ENCODE measurements around the gene S100A6.

The S100A6 gene

GRCh38 chr1:153545067-153546055, 9.6 kb upstream of the S100A6 start, which contains the start of gene S100A4:
TSS of gene S100A4 (minus strand) at chr1:153545806. CDS start at chr1:153544794, 1,012 bp downstream.
- DNase-seq: peak; percentile 94

- DNase-seq: no peak
Observed at GRCh38 chr1:153544453-153545066, 8.8 kb upstream of the S100A6 start.

DNA sequence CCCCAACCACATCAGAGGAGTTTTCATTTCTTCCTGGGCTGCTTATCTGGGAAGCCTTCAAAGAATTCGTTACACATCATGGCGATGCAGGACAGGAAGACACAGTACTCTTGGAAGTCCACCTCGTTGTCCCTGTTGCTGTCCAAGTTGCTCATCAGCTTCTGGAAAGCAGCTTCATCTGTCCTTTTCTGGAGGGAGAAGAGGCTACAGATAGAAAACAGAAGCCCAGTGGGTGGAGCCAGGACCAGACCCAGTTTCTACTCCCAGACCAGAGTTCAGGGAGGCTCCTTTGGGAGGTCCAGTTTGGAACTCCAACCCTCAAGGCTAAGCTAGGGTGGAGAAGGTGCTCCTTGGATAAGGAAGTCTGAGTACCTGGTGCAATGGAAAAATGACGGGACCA, 7.9 kb upstream of the S100A6 start:
- DNase-seq: no peak

GRCh38 chr1:153542956-153543711, 7.3 kb upstream of the S100A6 start:
- DNase-seq: no peak

GRCh38 chr1:153541641-153542590, 6.1 kb upstream of the S100A6 start:
- no peak for DNase-seq

GRCh38 chr1:153540394-153541361, 4.9 kb upstream of the S100A6 start, which contains the start of gene S100A5:
TSS of gene S100A5 (minus strand) at chr1:153540934. CDS start at chr1:153540191, 743 bp downstream.
- DNase-seq: peak; percentile 64

DNA sequence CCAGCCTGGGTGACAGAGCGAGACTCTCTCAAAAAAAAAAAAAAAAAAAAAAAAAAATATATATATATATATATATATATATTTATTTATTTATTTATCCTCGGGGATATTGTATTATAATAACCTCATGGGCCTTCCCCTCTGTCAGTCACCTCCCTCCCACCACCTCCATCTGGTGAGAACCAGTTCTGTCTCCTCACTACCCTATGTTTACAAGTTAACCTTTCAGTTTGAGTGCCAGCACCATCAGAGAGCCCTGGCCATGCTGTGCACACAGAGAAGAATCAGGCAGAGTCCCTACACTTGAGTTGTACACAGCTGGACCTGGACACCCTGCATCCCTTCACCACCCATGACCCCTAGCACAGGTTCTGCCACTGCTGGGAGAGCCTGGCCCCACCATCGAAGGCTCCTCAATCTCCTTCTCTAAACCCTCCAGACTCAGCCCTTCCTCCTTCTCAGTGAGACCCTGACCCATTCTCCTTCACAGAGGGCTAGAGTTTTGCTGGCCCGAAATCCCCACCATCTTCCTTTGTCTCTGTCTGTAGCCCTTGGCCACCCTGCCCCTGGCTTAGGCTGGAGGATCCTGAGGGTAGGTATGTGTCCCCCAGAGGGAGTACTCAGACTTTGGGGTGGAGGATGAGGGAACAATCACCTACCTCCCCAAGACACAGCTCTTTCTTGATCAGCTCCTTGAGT, 3.8 kb upstream of the S100A6 start:
- DNase-seq: no peak

DNA sequence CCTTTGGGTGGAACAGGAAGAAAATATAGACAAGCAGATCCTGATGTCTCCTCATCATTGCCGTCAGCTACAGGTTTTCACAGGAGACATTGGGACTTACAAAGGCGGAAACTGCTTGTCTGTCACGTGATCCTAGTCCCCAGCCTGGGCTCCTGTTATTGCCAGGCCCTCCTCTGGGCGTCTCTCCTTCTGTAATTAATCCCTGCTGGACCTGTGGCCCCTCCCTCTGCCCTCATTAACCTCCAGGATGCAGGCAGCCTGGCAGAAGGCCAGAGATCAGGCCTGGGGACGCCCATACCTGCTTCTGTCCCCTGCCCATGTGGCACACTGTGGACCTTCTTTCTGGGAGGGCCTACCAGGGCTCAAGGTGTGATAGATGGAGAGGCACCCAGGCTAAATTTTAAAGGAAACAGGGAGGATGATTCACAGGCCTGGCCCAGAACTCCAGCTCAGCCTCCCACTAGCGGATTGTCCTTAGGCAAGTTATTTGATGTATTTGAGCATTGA, 2.6 kb upstream of the S100A6 start:
- no peak for DNase-seq

- no peak for DNase-seq
Observed at GRCh38 chr1:153537376-153537730, 1.6 kb upstream of the S100A6 start.

DNA sequence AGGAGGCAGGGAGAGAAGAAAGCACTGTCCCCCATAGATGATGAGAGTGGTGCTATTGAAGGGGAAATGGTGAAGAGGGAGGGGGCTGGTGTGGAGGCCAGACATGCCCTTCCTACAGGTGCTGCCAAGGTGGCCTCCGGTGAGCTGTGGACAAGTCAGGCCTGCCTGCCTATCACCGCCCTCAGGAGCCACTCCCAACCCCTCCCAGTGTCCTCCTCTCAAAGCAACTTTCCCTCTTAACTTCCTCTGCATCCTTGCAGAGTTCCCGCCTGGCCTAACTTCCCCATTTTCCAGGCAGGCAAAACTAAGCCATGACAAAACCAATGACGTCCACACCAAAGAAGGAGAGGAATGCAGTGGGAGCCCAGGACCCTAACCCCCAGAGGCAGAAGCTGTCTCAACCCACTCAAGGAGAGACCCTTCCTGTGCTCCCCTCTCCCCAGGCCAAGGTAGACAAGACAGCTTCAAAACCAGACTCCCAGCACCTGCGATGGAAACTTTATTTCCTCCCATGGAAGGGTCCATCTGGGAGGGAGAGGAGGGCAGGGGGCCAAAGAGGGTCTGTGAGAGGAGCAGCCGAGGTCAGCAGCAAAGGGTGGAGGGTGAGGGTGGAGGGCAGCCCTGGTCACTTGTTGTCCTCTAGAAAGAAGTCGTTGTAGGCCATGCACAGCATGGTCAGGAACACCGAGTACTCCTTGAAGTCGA, 1.0 kb upstream of the S100A6 start:
- no peak for DNase-seq

- peak; percentile 90 for DNase-seq
Observed at GRCh38 chr1:153536012-153536670, 350 bp upstream of the S100A6 start.

DNA sequence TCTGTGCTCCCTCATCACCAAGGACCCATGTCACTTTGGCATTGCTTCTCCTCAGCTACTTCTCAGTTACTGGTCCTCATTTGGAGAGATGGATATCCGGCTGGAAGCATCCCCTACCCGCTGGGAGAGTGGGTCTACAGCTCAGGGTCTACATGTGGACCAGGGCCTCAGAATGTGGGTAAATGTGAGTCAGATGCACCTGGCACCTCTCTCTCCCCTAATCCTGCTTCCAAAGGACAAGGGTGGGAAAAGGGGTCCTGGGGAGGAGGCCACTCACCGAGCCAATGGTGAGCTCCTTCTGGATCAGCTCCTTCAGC, 908 bp downstream of the S100A6 start:
- no peak for DNase-seq

DNA sequence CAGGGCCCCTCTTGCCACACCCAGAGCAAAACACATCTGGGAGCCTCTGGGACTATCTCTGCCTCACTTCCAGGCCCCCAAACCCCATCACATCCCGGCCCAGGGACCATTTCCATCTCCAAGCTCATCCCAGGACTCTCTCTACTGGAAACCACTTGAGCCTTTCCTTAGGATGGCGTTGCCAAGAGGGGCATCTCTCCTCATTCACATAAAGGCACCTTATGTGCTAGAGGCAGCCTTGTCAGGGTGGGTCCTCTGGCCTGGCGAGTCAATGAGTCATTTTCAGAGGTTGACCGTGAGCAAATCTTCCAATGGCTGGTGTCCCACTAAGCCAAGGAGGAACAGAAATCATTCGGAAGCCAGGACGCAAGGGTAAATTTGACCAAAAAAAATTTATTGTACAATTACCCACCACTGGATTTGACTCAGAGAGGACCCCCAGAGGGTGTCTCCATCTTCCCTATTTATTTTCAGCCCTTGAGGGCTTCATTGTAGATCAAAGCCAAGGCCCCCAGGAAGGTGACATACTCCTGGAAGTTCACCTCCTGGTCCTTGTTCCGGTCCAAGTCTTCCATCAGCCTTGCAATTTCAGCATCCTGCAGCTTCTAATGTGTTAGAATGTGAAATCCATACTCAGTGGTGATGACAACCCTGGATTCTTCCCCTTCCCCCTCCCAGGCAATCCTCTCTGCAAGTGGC, 1.4 kb downstream of the S100A6 start:
- DNase-seq: peak; percentile 33

GRCh38 chr1:153533689-153534201, 2.0 kb downstream of the S100A6 start:
- peak; percentile 94 for DNase-seq

GRCh38 chr1:153532769-153533599, 2.8 kb downstream of the S100A6 start:
- peak; percentile 89 for DNase-seq

GRCh38 chr1:153532181-153532580, 3.6 kb downstream of the S100A6 start:
- DNase-seq: no peak

GRCh38 chr1:153531638-153532037, 4.2 kb downstream of the S100A6 start:
- DNase-seq: no peak
